ENCODE data around the gene CTNND1. TPM values are rescaled to one million over a fixed set of nuclear protein-coding genes. Genes with fewer than 3 reads are reported as not detected.

CTNND1 gene
- total RNA-seq, 1 donor = 83.1 TPM

DNA sequence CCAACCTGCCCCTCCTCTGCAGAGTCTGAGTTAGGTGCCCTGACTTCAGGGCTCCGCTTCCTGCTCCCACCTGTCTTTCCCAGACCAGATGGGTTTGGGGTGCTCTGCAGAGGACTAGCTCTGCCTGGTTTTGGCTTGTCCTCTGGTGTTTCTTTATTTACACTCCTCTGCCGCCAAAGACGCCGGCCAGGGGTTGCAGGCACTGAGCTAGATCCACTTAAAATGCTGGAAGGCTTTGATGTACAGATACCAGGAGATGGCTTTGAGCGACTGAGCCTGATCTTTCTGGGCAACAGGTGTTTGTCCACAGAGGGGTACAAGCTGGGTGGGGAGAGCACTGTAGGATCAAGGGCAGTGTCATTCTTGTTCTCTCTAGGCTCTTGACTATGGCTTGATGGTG is 16.4 kb upstream of the CTNND1 start:
- TF ChIP-seq, protein P1, sequence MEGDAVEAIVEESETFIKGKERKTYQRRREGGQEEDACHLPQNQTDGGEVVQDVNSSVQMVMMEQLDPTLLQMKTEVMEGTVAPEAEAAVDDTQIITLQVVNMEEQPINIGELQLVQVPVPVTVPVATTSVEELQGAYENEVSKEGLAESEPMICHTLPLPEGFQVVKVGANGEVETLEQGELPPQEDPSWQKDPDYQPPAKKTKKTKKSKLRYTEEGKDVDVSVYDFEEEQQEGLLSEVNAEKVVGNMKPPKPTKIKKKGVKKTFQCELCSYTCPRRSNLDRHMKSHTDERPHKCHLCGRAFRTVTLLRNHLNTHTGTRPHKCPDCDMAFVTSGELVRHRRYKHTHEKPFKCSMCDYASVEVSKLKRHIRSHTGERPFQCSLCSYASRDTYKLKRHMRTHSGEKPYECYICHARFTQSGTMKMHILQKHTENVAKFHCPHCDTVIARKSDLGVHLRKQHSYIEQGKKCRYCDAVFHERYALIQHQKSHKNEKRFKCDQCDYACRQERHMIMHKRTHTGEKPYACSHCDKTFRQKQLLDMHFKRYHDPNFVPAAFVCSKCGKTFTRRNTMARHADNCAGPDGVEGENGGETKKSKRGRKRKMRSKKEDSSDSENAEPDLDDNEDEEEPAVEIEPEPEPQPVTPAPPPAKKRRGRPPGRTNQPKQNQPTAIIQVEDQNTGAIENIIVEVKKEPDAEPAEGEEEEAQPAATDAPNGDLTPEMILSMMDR (IDR thresholded peaks at IDR 0.05; ENCODE audit: insufficient read depth, low read length) = no peak
- no peak overlapping the region for H3K4me3 ChIP-seq (ENCODE audit: low read depth, low read length)
- no peak for DNase-seq (ENCODE audit: low read depth)

DNA sequence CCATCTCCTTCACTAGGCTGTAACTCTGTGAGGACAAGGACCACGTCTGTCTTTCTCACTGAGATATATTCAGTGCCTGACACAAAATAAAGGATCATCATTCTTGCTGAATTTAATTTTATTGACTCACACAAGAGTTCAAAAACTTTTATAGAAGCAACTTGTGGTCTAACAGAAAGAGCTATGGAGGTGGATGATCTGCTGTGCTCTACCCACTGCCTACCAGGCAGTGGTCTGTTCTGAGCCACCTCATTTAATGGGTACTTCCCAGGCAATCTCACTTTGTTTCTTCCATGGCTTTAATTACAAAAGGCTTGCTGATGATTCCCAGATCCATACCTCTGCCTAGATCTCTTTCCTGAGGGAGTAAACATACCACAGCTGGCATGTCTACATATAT is 14.7 kb upstream of the CTNND1 start:
- no peak overlapping the region for H3K4me3 ChIP-seq (ENCODE audit: low read depth, low read length)
- DNase-seq (ENCODE audit: low read depth) = no peak
- TF ChIP-seq, protein P1 (IDR thresholded peaks at IDR 0.05; ENCODE audit: insufficient read depth, low read length) = no peak

DNA sequence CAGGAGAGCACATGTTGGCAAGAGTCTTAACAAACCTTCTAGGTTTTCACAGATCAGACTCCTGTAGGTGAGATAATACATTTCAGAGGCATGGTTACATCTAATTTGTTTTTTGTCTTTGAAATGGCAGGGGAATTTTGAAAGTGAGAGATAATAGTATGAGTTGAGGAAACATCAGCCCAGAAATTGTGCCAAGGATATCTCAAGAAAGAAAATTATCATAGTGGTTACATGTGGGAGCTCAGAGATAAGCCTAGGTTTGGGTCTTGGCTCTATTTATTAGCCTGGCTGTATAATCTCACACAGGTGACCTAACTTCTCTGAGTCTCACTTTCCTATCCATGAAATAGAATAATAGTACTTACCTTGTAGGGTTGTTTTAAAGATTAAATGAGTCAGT is 10.4 kb upstream of the CTNND1 start:
- TF ChIP-seq, protein P1 (IDR thresholded peaks at IDR 0.05; ENCODE audit: insufficient read depth, low read length) = no peak
- no peak for DNase-seq (ENCODE audit: low read depth)
- H3K4me3 ChIP-seq (ENCODE audit: low read depth, low read length) = no peak overlapping the region

DNA sequence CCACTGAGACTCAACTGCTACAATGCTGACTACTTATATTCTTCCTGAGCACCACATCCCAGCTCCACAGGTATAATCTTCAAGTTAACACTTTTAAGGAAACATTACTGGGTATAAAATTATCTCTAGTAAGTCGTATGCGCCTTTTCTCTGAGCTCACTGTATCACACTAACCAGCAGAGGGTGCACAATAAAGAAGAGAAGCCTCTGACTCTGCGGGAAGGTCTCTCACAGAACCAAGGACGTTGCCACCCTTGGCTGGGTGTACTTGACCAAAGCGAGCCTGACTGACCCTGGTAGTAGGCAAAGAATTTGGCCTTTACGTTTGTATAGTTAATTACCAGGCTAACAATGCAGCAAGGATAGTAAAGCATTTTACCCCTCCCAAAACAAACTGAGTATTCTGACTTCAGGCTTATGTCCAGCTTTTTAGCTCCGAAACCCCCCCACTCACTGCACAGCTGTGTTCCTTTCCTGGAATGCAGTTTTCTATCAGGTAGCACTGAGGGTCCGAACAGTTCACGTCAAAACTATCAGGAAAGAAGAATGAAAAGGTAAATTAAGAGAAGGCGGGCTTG is 9.8 kb upstream of the CTNND1 start, which contains the start of gene BTBD18:
TSS of gene BTBD18 (minus strand) at position 144 of the 578 bp plus-strand sequence. CDS start 631 bp downstream, outside the sequence.
- no peak within 1 kb of the TSS for H3K4me3 ChIP-seq (ENCODE audit: low read depth, low read length)
- DNase-seq (ENCODE audit: low read depth) = peak; percentile 71
- TF ChIP-seq, protein P1 (IDR thresholded peaks at IDR 0.05; ENCODE audit: insufficient read depth, low read length) = peak; percentile 59

DNA sequence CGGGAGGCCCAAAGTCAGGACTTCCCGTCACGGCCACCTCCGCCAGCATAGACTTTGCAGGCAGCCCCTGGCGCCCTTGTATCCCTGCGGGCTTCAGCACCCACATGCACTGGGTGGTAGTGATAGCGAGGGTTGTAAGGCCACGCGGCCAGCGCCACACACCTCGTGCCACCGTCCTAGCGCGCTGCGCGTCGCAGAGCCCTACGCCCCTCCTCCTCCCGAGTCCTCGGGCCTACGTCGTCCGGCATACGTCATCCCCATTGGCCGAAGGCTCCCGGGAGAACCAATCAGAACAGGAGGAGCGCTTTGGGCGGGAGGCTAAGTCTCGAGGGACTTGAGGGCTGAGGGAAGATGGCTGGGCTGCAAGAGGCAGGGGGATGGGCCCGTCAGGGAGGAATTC is 8.6 kb upstream of the CTNND1 start:
- DNase-seq (ENCODE audit: low read depth) = no peak
- no peak overlapping the region for H3K4me3 ChIP-seq (ENCODE audit: low read depth, low read length)
- TF ChIP-seq, protein P1 (IDR thresholded peaks at IDR 0.05; ENCODE audit: insufficient read depth, low read length) = no peak

DNA sequence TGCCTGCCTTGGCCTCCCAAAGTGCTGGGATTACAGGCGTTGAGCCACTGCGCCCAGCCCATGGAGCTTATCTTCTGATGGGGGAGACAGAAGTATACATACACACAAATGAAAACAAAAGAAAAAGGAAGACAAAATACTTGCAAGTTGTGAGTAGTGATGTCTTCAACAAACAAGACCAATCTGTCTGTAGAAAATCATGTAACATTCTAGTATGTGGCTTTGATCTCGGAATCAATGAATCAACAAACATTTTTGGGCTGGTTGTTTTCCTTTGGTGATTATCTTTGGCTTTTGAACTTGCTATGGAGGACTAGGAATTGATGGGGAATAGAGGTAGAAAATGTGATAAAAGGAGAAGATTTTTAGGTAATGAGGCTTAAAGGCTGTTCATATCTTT is 3.4 kb upstream of the CTNND1 start:
- TF ChIP-seq, protein P1 (IDR thresholded peaks at IDR 0.05; ENCODE audit: insufficient read depth, low read length) = no peak
- H3K4me3 ChIP-seq (ENCODE audit: low read depth, low read length) = no peak overlapping the region
- no peak for DNase-seq (ENCODE audit: low read depth)

Measured in fibroblast of the aortic adventitia (primary cell).